ENCODE data around the gene NOL4.

The NOL4 gene

GRCh38 chr18:34194239-34194638, 30.5 kb downstream of the NOL4 start:
- no peak for TF ChIP-seq CTCF (IDR thresholded peaks at IDR 0.05; ENCODE audit: low read depth, low read length, missing control alignments)
- DNase-seq (ENCODE audit: extremely low read depth, low read depth) = no peak
- H3K4me3 ChIP-seq (replicated peaks; ENCODE audit: low read depth, low read length) = no peak overlapping the region

- no peak for TF ChIP-seq CTCF (IDR thresholded peaks at IDR 0.05; ENCODE audit: low read depth, low read length, missing control alignments)
- no peak for DNase-seq (ENCODE audit: extremely low read depth, low read depth)
- no peak overlapping the region for H3K4me3 ChIP-seq (replicated peaks; ENCODE audit: low read depth, low read length)
Measured at GRCh38 chr18:34189656-34190435, 34.9 kb downstream of the NOL4 start.
